NCI-H2196 (cell line): ENCODE measurements around the gene TIMP2.
"Not testable (repeated sequence)": the region's sequence is repeated elsewhere in the genome, so short reads cannot be mapped to it uniquely, and the experiment has no call there.

Experiments used
- DNase-seq: peaks from one replicate; lab custom pipeline; 2025; ENCODE audit not compliant: unreplicated experiment; lab: John Stamatoyannopoulos, UW

TIMP2 gene, protein sequence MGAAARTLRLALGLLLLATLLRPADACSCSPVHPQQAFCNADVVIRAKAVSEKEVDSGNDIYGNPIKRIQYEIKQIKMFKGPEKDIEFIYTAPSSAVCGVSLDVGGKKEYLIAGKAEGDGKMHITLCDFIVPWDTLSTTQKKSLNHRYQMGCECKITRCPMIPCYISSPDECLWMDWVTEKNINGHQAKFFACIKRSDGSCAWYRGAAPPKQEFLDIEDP

DNA sequence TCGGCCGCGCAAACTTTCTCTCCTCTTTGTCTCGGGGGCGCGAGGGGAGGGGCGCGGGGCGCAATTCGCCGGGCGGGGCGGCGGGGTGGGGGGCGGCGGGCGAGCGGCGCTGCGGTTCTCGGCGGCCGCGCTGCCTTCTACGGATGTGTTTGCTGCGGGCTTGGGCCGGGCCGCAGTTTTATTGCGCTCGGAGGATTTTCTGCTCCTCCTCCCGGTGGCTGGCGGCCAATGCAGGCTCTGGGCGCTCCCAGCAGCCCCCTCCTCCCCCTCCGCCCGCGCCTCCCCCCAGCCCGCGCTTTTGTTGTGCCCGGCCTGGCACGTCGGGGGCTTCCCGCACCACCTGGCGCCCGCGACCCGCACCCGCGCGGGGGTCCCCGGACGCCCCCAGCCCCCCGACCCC, at the start of gene TIMP2:
Gene TIMP2 (minus strand): TSS at position 154 of the 400 bp plus-strand sequence. CDS start 299 bp downstream, outside the sequence.
- DNase-seq, result peak; percentile 93

DNA sequence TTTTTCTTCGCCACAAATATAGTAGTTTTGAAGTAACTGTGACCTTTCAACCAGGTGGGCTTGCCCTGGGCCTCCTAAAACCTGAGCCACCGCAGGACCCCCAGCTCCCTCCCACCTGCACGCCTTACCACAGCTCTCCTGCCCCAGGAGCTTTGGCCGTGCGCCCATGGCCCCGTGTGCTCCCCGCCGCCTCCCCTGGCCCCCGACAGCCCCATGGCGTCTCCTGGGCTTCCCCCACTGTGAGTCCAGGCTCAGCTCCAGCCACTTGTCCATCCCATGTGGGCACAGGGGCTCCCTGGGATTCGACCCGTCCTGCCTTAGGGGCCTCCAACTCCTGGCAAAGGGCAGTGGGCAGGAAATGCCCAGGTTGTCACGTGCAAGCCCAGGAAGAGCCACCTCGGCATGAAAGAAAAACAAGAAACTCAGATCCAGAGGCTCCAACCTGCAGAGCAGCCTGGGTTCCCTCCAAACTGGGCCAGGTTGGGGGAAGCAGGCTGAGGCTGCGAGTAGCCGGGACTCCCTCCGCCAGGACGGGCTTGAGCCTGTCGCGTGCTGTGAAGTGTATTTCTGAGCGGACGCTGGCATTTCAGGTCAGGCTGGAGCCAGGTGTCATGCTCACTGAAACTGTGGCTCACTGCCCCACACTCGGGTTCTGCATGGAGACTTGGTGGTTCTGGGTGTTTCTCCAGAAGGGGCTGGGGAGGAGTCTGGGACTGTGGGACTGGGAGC, 48.8 kb upstream of the TIMP2 start:
- DNase-seq, result no peak

GRCh38 chr17:78973196-78973595, 48.0 kb upstream of the TIMP2 start:
- DNase-seq, result no peak

GRCh38 chr17:78972507-78973105, 47.4 kb upstream of the TIMP2 start:
- no peak for DNase-seq

DNA sequence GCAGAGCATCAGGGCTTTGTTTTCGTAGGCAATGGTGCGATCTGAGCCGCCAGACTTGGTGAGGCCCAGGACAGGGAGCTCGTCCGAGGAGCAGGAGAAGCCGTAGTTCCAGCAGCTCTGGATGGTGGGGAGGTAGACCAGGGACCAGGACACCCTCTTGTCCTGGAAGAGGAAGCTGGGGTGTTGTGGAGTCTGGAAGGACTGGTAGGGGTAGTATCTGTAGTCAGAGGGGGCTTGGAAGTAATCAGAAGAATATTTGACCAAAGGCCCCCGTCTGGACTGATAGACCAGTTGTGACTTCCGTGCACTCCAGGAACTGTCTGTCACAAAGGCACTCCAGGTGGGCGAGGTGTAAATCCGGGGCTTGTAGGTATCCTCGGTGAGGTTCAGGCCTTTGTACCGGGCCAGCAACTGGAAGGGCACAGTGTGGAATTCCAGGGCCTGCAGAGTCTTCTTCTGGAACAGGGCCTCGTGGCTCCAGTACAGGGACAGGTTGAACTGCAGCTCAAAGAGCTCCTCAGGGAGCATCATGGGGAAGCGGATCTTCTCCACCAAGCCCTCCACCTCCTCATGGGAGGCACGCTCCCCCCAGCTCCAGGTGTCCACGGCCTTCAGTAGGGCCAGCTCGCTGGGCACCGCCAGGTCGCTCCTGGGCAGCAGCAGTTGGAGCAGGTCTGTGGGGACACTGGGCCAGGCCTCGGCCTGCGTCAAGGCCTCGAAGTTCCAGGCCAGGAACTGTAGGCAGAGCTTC, 46.7 kb upstream of the TIMP2 start:
- no peak for DNase-seq

DNA sequence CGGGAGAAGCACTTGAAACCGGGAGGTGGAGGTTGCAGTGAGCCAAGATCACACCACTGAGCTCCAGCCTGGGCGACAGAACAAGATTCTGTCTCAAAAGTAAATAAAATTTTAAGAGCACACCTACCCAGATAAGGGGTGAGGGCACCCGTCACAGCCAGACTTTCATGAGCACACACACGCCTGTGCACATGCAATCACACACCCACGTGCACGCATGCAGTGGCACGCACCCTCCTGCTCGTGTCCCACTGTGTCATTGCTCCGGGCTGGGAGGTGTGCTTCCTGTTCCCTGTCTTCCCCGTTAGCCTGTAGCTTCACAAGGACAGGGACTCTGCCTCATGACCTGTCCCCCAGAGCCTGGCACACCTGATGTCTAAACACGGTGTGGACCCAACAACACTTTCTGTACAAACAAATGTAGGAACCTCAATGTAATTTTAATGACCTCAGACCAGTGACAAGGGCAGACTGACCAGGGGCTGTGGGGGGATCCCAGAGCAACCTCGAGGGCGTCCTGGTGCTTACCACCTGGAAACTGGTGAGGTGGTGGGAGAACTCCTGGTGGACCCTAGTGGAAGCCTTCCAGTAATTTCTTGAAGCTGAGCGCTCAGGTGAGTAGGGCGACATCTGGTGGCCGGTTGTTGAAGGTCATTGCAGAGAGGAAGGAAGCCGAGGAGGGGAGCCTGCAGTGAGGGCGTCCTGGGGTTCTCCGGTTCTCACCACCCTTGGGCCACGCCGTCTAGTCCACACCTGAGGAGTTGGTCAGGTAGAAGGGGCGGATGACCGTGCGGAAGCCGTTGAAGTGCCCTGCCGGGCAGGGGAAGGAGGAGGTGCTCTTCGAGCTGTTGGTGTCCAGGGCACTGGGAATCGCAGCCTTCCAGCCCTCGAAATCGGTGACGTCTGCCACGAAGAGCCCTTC, 45.9 kb upstream of the TIMP2 start:
- peak; percentile 89 for DNase-seq

DNA sequence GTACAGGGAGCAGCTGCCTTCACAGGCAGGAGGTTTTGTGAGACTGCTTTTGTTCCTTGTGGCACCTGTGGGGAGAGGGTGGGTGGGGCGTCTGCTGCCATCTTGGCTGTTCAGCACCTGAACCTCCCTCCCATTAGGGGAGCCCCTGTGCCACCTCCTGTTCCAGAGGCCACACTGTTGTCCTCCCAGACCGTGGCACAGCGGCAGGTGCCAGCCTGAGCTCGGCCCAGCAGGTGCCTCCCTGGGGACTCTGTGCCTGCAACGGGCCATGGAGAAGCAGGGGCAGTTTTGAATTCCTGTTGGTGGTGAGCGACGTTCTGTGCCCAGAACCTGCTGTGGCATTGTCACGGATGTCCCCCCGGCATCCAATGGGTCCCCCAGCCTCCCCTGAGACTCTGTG, 44.7 kb upstream of the TIMP2 start:
- DNase-seq, result no peak

DNA sequence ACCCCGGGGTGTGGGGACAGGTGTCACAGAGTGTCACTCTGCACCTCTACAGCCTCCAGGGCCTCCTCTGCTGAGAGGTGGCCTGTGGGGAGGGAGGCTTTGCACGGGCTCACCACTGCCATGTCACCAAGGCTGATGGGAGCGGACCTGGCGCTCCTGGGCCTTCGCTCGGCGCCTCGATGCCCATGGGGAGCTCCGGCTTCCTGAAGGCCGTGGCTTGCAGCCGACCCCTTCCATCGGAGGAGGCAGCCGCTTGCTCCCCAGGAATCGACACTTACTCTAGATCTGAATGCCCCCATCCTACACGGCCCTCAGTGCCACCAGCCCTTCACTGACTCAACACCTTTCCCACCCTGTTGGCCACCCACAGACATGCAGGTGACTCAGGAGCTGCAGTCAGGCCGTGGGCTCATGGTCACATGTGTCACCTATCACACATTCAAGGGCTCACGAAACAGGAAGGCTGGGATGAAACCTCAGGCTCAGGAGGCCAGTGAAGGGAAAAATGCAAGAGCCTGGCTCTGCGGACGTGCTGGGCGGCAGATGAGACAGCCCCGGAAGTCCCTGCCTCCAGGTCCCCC, 42.7 kb upstream of the TIMP2 start:
- no peak for DNase-seq

GRCh38 chr17:78966910-78967600, 41.9 kb upstream of the TIMP2 start:
- DNase-seq, result no peak

- no peak for DNase-seq
Measured at GRCh38 chr17:78966123-78966813, 41.1 kb upstream of the TIMP2 start.

GRCh38 chr17:78965491-78965924, 40.3 kb upstream of the TIMP2 start:
- DNase-seq, result no peak

GRCh38 chr17:78963378-78963777, 38.2 kb upstream of the TIMP2 start:
- no peak for DNase-seq

- not testable (repeated sequence) for DNase-seq
Measured at GRCh38 chr17:78962984-78963348, 37.8 kb upstream of the TIMP2 start.

DNA sequence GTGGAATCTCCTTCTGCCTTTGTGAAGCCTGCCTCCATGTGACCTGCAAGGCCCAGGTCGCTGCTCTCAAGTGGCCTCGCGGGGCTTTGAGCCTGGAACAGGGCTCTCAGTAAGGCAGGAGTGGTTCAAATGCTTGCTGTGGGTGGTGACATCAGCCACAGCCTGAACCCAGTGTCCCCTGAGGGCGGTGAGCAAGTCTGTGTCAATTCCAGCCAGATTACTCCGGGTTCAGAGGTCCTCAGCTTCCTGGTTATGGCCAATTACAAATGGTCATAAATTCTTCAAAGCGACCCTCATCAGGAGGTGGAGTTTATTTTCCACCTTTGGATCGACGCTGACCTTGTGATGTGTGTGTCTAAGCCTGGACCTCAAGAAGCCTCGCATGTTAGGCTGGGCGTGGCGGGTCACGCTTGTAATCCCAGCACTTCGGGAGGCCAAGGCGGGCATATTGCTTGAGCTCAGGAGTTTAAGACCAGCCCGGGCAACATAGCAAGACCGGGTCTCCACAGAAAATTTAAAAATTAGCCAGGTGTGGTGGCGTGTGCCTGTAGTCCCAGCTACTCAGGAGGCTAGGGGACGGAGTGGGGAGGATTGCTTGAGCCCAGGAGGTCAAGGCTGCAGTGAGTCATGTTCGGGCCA, 37.3 kb upstream of the TIMP2 start:
- peak; percentile 40 for DNase-seq

- DNase-seq, result no peak
Measured at GRCh38 chr17:78961571-78961970, 36.4 kb upstream of the TIMP2 start.

GRCh38 chr17:78960928-78961327, 35.7 kb upstream of the TIMP2 start:
- no peak for DNase-seq

DNA sequence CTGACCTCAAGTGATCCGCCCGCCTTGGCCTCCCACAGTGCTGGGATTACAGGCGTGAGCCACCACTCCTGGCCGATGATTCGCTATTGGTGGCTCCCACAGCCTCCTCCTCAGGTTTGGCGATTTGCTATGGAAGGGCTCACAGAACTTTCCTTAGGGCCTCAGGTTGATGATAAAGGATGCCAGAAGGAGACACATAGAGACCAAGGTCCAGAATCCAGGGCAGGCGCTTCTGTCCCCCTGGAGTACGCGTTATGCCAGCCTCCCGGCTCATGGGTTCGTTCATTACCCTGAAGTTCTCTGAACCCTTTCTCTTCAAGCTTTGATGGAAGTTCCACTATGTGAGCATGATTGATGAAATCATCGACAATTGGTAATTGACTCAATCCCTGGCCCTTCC, 34.6 kb upstream of the TIMP2 start:
- DNase-seq, result no peak

DNA sequence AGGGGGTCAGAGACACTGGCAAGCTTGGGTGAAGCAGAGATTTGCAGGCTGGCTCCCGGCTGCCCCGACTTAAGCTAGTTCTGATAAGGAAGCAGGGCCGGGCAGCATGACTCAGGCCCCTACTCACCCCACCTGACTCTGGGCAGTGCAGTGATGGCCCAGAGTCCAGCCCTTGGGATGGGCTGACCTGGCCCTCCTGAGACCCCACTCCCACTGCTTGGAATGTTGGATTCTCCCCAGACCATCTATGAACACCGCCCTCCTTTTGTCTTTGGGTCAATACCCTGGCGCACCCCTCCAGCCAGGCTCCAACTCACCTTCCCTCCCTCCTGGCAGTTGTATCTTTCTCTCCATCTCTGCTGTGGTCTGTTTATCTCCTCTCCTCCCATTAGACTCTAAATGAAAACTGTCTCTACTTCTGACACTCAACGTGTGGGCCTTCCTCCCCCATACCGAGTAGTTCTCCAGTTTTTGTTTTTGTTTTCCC, 33.5 kb upstream of the TIMP2 start:
- DNase-seq, result no peak
